NCI-H82 (cell line): ENCODE measurements around the gene GABBR2.

Experiments used
- DNase-seq: peaks from one replicate; lab custom pipeline; 2025; lab: John Stamatoyannopoulos, UW

GABBR2 gene

DNA sequence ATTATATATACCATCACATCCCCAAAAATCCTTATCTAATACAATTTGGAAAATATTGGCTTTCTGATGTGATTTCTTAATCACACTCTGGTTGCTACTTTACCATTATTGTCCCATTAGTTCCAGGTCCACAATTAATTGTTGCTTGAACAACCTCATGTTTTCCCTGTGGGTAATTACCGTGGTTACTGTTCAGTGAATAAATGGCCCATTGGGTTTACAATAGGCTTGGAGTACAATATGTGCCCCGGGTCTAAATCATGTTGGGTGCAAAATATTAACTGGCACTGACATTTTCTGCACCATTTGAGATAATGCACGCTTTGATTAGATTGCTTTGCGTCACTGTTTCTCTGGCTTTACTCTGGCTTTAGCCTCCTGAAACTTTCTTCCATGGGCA, 163.7 kb downstream of the GABBR2 start:
- DNase-seq = no peak

DNA sequence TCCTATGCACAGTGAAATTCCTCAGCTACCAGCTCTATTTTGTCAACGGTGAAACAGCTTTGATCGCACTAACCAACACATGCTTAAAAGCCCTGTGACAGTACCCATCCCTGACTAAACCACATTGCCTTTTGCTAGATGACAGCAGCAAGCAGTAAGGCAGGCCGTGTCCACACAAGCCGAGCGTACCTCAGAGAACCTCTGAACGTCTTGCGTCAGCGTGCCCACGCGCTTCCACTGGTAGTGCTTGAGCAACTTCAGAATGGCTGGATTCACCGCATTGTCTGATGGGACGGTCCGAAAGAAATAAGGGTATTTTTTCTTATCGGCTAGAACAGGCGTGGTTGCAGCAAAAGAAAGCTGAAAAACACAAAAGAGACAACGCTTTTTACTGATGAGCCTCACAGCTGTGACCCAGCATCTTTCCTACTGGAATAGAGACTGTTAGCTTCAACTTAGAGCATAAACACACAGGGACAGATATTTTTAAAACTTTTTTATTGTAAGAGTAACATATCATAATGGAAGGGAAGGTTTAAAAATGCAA, 167.0 kb downstream of the GABBR2 start:
- no peak for DNase-seq

DNA sequence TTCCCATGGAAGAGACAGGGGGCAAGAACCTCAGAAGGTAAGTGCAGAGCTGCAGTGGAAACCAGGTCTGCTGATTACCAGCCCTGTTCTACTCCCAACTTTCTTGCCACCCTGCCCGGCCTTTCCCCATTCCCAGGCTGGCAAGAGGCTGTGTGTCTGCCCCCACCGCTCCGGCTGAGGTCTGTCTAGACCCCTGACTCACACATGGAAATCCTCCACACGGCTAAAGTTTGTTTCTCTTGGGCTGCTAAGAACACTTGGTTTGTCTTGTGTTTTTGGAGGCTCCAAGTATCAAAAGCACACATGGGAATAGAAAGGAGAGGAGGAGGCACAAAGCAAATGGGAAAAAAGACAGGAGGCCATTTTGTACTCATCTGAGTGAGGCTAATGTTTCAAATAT, 168.3 kb downstream of the GABBR2 start:
- no peak for DNase-seq

DNA sequence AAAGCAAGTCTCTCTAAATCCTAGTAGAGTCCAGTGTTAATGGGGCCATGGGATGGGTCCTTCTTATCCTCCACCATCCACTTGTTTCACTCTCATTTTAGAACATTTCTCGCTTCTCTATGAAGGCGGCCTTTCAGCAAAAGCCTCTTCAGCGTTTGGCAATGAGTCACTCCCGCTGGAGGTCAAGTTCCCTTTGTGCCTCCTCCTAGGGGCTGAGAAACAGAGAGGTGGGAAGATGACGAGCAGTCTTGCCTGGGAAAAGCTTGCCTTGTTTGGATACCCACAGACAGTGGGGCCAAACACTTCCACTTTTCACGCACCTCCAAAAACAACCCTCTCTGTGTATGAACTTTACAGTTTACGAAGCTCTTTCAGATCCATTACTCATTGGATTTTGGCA, 168.8 kb downstream of the GABBR2 start:
- no peak for DNase-seq

DNA sequence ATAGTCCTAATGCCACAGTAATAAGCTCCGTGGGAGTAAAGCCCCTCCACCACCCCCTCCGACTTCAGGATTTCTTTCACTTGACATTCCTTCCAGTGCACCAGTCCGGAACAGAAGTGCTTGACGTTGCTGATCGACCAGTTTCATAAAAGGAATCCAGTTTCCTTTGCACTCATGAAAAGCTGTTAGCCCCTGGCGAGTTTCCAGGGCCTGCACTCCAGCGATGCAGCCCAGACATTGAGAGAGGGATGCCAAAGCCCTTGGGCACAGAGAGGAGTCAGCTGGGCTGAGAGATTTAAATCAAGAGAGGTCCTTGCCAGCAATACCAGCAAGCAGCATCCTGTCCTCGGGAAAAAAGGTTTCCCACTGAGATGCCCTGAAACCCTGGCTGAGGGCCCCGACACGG, 170.1 kb downstream of the GABBR2 start:
- no peak for DNase-seq

DNA sequence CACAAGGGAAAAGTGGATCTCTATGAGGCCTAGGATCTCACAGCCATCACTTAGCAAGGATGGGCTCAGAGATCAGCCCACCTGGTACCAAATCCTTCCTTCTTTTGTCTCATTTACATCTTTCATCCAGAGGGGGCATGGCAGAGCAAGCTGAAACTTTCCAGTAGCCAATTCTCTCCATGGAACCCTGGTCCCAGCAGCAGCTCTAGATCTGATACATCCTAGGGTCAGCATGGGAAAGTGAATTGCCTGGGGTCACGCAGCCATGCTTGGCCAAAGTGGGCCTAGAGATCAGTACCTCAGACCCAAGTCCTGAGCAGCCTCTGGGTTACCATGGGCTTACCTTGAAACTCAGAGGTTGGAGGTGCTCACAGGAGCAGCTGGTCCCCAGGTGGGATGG, 170.5 kb downstream of the GABBR2 start:
- no peak for DNase-seq

DNA sequence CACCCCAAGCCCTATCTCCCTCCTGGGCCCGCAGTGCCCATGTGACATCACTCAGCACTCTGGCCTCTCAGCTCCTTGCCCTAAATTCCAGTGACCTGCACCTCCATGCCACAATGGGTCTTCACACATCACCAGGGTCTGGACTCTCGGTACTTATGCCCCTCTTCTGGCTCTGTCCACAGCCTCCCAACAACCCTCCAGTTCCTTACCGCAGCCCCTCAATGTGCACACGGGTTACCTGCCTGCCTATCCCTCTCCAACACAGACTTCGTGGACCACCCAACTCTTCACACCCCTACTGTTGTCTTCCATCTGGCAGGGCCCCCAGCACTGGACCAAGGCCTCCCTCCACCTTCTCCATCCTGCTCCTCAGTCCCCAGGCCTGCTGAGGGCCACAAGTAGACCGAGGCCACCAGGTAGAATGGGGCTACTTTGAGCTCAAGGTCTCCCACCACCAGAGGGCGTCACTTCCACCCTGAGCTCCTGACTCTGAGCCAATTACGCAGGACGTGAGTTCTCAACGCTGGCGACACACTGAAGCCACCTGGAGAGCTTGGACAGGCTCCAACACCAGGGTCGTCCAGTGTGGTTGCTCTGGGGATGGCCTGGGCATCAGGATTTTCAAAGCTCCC, 172.1 kb downstream of the GABBR2 start:
- peak; percentile 43 for DNase-seq

DNA sequence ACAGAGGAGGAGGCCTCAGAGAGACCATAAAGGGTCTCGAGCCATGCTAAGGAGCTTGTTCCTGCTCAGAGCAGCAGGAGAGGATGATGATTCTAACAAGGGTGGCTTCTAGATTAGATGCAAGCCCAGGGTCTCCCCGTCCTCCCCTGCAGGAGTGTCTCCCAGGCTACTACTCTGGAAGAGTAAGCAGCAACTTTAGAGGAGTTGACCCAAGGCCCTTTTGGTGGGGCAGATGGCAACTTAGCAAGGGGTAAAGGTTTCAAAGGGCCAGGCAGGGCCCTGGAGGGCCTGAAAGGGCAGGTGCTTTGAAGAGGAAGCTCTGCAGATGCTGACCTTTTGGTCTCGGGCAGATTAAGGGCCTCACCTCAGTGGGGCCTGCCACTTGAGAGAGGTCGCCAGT, 174.9 kb downstream of the GABBR2 start:
- DNase-seq = no peak

DNA sequence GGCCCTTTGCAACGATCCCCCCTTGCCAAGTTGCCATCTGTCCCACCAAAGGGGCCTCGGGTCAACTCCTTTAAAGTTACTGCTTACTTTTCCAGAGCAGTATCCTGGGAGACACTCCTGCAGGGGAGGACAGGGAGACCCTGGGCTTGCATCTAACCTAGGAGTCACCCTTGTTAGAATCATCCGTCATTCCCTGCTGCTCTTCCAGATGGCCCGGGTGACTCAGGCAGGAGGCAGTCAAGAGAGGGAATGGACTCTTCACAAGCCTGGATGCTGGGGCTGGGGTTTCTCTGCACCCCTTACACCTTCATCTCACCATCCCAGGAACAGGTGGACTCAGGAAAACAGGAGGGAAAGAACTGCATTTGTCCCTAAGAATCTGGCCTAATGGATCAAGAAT, 175.6 kb downstream of the GABBR2 start:
- no peak for DNase-seq

DNA sequence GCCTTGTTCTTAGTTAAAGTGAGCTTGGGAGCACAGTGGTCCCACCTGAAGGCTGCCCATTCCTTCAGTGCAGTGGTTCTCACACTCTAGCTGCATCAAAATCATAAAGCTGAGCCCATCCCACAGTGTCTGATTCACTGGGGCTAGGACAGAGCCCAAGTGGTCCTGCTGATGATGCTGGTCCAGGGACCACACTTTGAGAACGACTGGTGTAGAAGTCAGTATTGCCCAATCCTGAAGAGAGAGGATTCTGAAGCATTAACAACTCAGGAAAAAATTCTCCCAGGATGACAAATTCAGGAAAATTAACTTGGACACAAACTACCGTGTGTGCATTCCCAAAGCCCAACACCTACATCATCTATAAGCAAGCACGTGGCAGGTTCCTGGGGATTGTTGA, 176.2 kb downstream of the GABBR2 start:
- no peak for DNase-seq

DNA sequence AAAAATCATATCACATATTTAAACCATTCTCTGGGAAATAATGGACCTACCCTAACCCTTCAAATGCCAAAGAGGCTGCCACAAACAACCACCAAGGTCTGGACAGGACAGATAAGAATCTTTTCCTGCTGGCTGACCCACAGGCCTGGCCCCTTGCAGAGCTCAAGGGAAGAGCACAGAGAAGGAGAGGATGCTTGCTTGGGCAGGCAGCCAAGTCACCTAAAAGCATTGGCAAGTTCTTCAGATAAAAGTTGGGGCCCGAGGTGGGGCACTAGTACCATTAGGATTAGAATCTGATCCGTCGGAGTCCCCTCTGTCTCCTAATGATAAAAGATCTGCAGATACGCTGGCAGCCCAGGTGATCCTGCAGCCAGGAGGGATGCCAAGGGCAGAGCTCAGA, 176.6 kb downstream of the GABBR2 start:
- no peak for DNase-seq

DNA sequence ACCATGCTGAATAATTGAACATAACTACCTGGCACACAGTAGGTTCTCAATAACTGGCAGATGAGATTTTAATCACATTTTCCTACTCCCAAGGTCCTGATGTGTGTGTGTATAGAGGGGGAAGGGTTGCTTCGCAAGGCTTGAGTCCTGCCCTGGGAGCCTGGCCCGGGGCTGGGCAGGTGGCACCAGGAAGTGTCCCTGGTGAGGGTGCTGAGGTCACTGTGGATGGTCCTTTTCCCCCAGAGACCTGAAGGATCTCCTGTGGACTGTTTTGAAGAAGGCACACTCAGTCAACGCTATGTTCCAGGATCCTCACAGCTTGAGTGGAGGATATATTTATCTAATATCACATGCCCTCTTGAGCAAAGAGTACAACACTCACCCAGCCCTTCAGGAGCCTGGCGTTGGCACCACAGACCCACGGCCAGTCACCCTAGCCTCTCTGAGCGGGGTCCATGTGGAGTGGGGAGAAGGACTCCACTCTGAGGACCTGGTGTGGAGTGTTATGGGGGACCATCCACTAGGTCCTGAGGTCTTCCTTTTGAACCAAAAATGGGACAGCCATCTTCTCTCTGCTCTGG, 177.8 kb downstream of the GABBR2 start:
- DNase-seq = no peak

DNA sequence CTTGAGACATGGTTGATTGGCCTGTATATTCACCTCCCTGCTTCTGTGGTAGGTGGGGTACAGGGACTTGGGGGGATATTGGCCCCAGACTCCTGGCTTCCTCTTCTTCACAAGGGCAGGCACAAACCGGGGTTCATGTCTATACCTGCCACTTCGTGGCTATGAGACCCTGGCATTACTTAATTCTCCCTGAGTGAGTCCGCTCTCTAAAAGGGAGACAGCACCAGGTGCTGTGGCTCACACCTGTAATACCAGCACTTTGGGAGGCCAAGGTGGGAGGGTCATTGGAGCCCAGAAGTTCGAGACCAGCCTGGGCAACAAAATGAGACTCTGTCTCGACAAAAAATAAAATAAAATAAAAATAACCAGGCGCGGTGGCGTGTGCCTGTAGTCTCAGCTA, 178.5 kb downstream of the GABBR2 start:
- DNase-seq = no peak

DNA sequence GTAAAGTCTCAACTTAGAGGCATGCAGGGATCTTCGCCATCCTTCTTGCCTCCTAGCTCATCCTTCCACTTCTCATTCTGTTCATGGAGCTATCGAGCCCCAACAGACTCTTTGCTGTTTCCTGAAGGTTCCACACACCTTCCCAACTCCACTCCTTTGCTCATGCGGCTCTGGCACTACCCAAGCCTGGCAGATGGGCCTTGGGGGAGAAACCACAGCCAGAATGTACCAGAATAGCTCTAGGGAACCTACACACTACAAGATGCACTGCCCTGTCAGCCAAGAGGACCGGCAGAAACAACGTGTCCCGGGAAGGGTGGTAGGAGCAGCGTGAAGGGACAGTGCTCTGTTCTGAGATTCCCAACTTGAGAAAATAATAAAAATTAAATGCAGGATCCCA, 178.9 kb downstream of the GABBR2 start:
- DNase-seq = no peak

DNA sequence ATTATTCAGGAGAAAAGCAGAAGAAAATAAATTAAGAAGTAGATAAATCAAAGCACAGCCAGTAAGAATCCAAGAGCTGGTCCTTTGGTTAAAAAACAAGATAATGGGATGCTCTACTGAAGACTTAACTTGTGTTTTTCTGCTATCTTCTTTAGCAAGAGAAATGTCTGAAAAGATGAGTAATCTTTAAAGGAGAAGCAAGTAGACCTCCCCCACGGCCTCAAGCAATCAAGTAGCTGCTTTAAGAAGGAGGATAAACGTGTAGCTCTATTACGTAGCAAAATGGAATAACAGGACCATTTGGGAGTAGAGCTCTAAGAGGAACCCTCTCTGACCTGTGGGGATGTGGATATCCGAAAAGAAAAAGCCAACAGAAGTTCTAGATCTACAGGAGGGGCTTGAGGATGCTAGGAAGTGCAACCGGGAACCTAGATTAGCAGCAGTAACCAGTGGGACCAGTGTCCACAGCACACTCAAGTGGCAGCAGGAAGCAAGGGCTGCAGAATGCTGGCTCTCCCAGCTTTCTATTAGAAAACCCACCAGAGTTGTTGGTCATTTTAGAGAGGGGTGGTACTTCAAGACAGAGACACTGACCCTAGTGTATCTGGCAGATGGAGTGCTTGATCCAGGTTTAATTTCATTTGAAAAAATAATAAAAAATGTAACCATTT, 185.4 kb downstream of the GABBR2 start:
- DNase-seq = peak; percentile 55

DNA sequence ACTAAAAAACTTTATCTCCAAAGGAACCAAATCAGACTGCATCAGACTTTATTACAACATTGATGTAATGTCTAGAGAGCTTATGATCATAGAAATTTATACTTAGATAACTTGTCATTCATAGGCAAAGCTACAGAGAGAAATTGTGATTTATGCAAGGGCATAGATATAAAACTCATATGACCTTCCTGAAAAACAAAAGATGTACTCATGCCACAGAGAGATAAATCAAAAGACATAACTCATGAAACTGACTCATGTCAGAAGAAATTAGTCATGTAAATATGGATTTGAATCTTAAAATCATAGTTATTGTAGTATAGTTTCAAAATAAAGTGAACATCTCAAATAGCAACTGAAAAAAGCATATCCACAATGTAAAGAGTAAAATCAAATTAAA, 186.2 kb downstream of the GABBR2 start:
- DNase-seq = no peak

DNA sequence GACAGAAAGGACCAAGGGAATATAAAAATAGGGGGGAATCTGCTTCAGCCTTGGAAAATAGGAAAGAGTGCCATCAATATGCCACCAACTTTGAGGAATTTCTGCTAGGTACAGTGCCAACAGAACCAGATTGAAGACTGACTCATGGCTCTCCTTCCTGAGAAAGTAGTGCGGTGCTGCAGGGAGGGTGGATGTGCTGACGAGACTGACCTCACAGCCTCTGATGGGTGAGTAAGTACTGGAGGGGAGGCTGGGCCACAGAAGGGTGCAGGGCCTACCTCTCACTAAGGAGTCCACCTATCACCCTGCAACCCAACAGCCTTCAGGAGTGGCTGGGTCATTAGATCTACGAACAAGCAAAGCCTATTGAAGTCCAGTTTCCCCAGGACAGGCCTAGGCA, 187.6 kb downstream of the GABBR2 start:
- DNase-seq = no peak

DNA sequence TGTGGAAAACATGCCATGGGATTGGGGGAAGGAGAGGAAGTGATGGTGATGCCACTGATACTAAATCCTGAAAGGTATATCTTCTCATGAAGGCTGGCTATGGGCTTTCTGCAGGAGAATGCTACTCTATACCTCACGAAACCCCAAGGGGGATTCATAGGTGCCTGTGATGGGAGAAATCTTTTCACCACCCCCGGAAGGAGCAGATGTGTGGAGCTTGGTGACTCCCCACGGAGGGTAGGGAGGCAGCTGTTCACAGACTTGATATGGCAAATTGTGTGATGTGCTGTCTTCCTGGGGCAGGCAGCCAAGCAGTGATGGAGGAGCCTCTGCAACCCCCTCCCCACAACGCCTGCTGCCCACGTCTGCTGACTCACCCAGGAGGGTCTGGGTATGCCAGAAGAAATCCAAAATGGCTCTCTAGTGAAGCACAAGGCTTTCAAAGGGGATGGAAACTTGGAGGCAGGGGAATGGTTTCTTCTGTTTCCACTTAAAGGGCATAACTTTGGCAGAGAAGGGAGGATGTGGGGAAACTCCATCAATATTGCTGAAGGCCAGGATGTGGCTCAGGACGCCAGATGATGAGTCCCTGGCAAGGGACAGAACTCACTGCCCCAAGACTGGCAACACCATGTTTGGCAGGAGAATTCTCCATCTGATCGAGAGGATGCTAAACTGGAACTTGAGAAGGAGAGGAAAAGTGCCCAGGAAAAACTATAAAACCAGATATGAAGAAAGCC, 188.3 kb downstream of the GABBR2 start:
- peak; percentile 18 for DNase-seq

DNA sequence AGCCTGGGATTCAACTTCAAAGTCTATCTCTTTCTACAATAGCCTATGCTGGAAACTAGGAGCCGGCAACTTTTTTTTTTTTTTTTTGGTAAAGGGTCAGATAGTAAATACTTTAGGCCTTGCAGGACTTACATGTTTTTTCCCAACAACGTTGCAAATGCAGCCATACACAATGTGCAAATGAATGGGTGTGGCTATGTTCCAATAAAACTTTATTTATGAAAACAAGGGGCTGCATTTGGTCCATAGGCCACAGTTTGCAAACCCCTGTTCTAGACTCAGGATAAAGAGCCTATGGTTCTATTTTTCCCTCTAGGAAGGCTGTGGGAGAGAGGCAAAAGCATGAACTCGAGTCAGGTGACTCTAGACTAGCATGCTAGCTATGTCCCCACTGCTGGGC, 189.1 kb downstream of the GABBR2 start:
- no peak for DNase-seq

DNA sequence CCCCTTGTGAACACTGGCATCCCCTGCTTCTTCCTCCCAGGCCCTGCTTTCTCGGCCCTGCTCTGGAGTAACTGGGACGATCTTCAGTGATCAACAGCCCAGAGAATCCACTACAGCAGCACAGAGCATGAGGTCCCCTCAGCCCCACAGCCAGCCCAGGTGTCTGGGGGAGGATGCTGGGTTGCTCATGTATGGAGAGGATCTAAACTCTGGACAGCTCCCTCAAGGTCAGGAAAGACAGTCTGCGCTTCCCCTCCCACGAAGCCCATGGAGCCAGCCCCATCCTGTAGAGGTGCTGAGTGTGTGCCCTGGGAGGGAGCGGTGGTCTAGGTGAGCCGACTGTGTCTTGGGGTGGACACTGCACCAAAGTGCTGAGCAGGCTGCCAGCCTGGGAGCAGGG, 190.2 kb downstream of the GABBR2 start:
- no peak for DNase-seq

DNA sequence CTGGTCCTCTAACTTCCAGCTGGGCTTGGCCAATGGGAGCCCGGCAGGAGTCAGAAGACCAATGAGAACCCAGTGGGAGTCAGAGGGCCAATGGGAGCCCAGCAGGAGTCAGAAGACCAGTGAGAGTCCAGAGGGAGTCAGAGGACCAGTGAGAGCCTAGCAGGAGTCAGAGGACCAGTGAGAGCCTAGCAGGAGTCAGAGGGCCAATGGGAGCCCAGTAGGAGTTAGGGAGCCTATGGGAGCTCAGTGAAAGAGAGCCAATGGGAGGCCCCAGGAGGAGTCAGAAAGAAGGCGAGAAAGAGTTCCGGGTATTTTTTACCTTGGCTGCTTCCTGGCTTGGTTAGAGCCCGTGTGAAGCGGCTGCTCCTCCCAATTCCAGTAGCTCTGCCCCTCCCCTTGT, 191.0 kb downstream of the GABBR2 start:
- no peak for DNase-seq

DNA sequence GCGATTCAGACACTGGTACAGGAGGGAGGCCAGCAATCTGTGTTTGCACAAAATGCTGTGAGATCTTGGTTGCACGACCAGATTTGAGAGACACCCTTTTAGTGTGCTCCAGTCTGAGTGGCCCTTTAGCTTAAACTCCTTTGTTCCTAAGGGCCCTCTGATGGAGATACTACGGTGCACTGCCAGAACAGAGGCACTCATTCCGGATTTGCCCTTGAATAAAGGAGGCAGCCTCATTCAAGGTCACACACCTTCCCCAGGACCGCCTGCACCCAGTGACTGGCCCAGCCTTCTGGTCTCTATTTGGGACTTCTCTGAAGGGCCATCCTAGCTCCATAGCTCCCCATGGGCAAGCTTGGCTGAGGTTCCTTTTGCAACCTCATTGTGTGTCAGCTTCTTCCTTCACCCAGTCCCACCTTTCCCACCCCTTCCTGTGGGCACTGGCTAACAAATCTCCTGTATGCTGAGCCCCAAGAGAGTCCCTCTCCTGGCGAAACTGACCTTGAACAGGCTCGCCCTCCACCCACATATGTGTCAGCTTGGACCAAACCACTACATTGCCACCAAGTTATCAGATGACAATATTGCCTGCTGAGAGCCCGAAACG, 191.7 kb downstream of the GABBR2 start:
- DNase-seq = no peak
